ENCODE data around the gene TRAPPC10.

Gene TRAPPC10

DNA sequence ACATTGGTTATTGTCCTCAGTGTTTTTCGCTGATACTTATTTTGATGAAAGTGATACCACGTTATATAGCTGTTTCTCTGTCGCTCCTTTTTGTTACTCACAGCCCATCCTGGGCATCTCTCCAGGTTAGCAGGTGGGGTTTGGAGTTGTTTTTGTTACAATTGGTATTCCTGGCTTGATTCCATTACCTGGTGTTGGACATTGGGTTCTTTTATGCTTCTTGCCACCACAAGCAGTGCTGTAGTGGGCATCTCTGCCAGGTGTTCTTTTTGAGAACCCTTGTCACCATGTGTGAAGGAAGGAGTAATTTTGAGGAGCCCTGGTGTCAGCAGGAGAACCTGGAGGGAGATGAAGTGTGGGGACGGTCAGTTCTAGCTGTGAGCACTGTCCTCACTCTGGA lies 47.6 kb downstream of the TRAPPC10 start:
- no peak for TF ChIP-seq TEAD4 (IDR thresholded peaks at IDR 0.05)
- TF ChIP-seq NFIC (IDR thresholded peaks at IDR 0.05) = no peak
- no peak for TF ChIP-seq MAX (IDR thresholded peaks at IDR 0.05)
- no peak for TF ChIP-seq ZBTB7A (IDR thresholded peaks at IDR 0.05; ENCODE audit: low read depth)
- TF ChIP-seq, protein P1, sequence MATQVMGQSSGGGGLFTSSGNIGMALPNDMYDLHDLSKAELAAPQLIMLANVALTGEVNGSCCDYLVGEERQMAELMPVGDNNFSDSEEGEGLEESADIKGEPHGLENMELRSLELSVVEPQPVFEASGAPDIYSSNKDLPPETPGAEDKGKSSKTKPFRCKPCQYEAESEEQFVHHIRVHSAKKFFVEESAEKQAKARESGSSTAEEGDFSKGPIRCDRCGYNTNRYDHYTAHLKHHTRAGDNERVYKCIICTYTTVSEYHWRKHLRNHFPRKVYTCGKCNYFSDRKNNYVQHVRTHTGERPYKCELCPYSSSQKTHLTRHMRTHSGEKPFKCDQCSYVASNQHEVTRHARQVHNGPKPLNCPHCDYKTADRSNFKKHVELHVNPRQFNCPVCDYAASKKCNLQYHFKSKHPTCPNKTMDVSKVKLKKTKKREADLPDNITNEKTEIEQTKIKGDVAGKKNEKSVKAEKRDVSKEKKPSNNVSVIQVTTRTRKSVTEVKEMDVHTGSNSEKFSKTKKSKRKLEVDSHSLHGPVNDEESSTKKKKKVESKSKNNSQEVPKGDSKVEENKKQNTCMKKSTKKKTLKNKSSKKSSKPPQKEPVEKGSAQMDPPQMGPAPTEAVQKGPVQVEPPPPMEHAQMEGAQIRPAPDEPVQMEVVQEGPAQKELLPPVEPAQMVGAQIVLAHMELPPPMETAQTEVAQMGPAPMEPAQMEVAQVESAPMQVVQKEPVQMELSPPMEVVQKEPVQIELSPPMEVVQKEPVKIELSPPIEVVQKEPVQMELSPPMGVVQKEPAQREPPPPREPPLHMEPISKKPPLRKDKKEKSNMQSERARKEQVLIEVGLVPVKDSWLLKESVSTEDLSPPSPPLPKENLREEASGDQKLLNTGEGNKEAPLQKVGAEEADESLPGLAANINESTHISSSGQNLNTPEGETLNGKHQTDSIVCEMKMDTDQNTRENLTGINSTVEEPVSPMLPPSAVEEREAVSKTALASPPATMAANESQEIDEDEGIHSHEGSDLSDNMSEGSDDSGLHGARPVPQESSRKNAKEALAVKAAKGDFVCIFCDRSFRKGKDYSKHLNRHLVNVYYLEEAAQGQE (IDR thresholded peaks at IDR 0.05; ENCODE audit: low read depth) = no peak

DNA sequence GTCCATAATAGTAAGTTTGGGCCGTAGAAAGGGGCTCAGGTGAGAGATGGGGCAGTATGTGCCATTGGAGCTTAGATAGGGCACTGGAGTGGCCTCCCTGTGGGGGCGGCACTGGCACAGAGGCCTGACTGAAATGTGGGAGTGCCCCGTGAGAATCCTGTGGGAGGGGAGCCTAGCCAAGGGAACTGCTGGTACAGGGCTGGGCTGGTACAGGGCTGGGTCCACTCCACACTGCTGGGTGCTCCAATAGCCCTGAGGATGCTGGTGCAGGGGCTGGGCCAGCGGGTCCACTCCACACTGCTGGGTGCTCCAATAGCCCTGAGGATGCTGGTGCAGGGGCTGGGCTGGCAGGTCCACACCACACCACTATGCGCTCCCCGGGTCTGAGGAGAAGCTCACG lies 50.3 kb downstream of the TRAPPC10 start:
- TF ChIP-seq CEBPB (IDR thresholded peaks at IDR 0.05) (no peak), RAD21 (IDR thresholded peaks at IDR 0.05; ENCODE audit: low read depth) (no peak), EGR1 (IDR thresholded peaks at IDR 0.05) (peak; percentile 37; the same call in 1 of the 2 replicates), FOXM1 (IDR thresholded peaks at IDR 0.05; ENCODE audit: borderline replicate concordance, low read depth) (no peak)

GRCh38 chr21:44063151-44063912 lies 51.2 kb downstream of the TRAPPC10 start:
- TF ChIP-seq TCF12 (IDR thresholded peaks at IDR 0.05; ENCODE audit: low read depth) (no peak), TAF1 (IDR thresholded peaks at IDR 0.05; ENCODE audit: low read depth) (no peak), TEAD4 (IDR thresholded peaks at IDR 0.05) (no peak), MAX (IDR thresholded peaks at IDR 0.05) (no peak), EGR1 (IDR thresholded peaks at IDR 0.05) (no peak), RAD21 (IDR thresholded peaks at IDR 0.05; ENCODE audit: low read depth) (no peak), CREB1 (IDR thresholded peaks at IDR 0.05; ENCODE audit: low read depth) (no peak), FOXM1 (IDR thresholded peaks at IDR 0.05; ENCODE audit: borderline replicate concordance, low read depth) (no peak), CEBPB (IDR thresholded peaks at IDR 0.05) (no peak), ZBTB7A (IDR thresholded peaks at IDR 0.05; ENCODE audit: low read depth) (no peak)
- TF ChIP-seq, protein P1 (IDR thresholded peaks at IDR 0.05; ENCODE audit: low read depth) = no peak

DNA sequence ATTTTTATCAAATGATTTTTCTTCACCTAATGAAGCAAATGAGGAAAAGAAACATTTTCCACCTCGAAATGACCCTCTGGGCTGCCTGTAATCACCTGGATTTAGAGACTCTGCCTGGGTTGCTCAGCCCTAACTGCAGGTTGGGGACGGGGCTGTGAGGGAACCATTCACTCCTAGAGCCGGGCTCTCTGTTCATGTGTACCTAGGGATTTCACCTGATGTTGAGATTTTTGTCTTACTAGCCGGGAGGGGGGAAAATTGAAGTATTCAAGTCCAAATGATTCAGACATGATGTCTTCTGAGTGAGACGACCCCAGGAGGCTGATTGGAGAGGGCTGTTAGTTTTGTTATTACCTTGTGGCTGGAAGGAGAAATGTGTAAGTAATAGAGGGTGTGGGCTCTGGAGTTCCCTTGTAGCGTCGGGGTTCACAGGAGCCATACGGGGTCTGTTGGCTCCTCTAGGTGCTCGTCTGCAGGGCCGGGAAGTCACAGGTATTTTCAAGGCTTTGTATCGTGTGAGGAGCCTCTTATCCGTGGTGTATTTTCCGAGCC lies 52.8 kb downstream of the TRAPPC10 start:
- TF ChIP-seq TCF12 (IDR thresholded peaks at IDR 0.05; ENCODE audit: low read depth) (no peak), TAF1 (IDR thresholded peaks at IDR 0.05; ENCODE audit: low read depth) (no peak), EP300 (IDR thresholded peaks at IDR 0.05; ENCODE audit: borderline replicate concordance) (no peak), FOXM1 (IDR thresholded peaks at IDR 0.05; ENCODE audit: borderline replicate concordance, low read depth) (no peak)
- TF ChIP-seq, protein P1 (IDR thresholded peaks at IDR 0.05; ENCODE audit: low read depth) = no peak

DNA sequence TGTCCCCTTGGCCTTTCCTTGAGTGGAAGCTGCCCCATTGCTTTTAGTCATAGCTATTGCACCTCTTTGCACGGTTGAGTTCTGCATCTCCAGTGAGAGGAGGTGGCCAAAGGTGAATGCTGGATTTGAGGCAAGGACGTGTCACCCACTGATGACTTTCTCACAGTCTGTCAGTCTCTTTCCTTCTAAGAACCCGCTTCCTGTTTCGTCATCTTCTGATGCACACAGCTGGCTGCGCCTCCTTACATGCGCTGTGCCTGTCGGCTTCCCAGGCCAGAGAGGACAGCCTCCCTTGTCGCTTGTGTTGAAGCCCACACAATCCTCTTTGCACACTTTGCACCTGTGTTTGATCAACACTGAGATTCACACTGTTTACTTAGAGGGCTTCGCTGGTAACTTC lies 53.3 kb downstream of the TRAPPC10 start:
- TF ChIP-seq EP300 (IDR thresholded peaks at IDR 0.05; ENCODE audit: borderline replicate concordance) = no peak
- no peak for TF ChIP-seq NFIC (IDR thresholded peaks at IDR 0.05)
- TF ChIP-seq FOXM1 (IDR thresholded peaks at IDR 0.05; ENCODE audit: borderline replicate concordance, low read depth) = no peak
- TF ChIP-seq ZBTB7A (IDR thresholded peaks at IDR 0.05; ENCODE audit: low read depth) = no peak
- TF ChIP-seq TAF1 (IDR thresholded peaks at IDR 0.05; ENCODE audit: low read depth) = no peak
- TF ChIP-seq EGR1 (IDR thresholded peaks at IDR 0.05) = no peak
- TF ChIP-seq MAX (IDR thresholded peaks at IDR 0.05) = no peak
- TF ChIP-seq CREB1 (IDR thresholded peaks at IDR 0.05; ENCODE audit: low read depth) = no peak
- no peak for TF ChIP-seq YY1 (IDR thresholded peaks at IDR 0.05; ENCODE audit: low read depth)
- TF ChIP-seq TEAD4 (IDR thresholded peaks at IDR 0.05) = no peak
- TF ChIP-seq TCF12 (IDR thresholded peaks at IDR 0.05; ENCODE audit: low read depth) = no peak
- TF ChIP-seq RAD21 (IDR thresholded peaks at IDR 0.05; ENCODE audit: low read depth) = no peak
- TF ChIP-seq, protein P1 (IDR thresholded peaks at IDR 0.05; ENCODE audit: low read depth) = no peak
- TF ChIP-seq CEBPB (IDR thresholded peaks at IDR 0.05) = no peak
- no peak for TF ChIP-seq USF1 (IDR thresholded peaks at IDR 0.05)

Data from Ishikawa (cell line).